Neural progenitor cell (in vitro differentiated cells): Measurements from ENCODE around the gene ARFIP2.

Experiments
- EZH2phosphoT487 ChIP-seq: fragments of 200-600 bp; sonication (generic); IDR thresholded peaks from 2 replicates; pipeline ENCODE4 v1.6.1; 2017; ENCODE audit warnings: antibody characterized with exemption
- TF ChIP-seq, protein P1 (sequence below): fragments of 200-600 bp; sonication (generic); IDR thresholded peaks from 2 replicates; pipeline ENCODE4 v1.5.1; 2017; ENCODE audit warnings: antibody characterized with exemption, mild to moderate bottlenecking

DNA sequence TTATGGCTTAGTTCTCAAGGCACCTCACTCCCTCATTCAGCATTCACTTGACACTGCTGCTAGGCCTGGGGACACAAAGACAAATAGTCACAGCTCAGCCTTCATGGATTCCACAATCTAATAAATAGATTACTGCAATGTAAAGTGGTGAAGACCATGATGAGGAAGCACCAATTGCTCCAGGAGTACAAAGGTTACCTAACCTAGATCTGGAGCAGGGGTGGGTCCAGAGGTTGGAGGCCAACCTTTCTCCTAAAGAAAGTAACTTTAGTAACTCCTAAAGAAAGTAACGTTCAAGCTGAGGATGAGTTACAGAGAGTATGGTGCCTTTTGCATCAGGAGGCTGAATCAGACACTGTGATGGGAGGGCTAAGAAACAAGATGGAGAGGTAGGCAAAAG, 11.5 kb downstream of the ARFIP2 start:
- TF ChIP-seq, protein P1, sequence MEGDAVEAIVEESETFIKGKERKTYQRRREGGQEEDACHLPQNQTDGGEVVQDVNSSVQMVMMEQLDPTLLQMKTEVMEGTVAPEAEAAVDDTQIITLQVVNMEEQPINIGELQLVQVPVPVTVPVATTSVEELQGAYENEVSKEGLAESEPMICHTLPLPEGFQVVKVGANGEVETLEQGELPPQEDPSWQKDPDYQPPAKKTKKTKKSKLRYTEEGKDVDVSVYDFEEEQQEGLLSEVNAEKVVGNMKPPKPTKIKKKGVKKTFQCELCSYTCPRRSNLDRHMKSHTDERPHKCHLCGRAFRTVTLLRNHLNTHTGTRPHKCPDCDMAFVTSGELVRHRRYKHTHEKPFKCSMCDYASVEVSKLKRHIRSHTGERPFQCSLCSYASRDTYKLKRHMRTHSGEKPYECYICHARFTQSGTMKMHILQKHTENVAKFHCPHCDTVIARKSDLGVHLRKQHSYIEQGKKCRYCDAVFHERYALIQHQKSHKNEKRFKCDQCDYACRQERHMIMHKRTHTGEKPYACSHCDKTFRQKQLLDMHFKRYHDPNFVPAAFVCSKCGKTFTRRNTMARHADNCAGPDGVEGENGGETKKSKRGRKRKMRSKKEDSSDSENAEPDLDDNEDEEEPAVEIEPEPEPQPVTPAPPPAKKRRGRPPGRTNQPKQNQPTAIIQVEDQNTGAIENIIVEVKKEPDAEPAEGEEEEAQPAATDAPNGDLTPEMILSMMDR: no peak
- TF ChIP-seq EZH2phosphoT487: no peak
